Measurements from ENCODE around the gene AGAP2.

DNA sequence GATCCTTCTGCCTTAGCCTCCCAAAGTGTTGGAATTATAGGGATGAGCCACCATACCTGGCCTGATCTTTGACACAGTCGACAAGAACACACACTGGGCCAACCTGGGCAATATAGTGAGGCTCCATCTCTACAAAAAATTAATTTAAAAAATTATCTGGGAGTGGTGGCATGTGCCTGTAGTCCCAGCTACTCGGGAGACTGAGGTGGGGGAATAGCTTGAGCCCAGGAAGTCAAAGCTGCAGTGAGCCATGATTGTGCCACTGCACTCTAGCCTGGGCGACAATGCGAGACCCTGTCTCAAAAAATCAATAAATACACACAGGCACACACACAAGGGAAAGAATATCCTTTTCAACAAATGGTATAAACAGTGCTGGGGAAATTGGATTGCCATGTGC, 50.7 kb downstream of the AGAP2 start:
- TF ChIP-seq, protein P1, sequence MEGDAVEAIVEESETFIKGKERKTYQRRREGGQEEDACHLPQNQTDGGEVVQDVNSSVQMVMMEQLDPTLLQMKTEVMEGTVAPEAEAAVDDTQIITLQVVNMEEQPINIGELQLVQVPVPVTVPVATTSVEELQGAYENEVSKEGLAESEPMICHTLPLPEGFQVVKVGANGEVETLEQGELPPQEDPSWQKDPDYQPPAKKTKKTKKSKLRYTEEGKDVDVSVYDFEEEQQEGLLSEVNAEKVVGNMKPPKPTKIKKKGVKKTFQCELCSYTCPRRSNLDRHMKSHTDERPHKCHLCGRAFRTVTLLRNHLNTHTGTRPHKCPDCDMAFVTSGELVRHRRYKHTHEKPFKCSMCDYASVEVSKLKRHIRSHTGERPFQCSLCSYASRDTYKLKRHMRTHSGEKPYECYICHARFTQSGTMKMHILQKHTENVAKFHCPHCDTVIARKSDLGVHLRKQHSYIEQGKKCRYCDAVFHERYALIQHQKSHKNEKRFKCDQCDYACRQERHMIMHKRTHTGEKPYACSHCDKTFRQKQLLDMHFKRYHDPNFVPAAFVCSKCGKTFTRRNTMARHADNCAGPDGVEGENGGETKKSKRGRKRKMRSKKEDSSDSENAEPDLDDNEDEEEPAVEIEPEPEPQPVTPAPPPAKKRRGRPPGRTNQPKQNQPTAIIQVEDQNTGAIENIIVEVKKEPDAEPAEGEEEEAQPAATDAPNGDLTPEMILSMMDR (IDR thresholded peaks at IDR 0.05): no peak
- TF ChIP-seq POLR2A (IDR thresholded peaks at IDR 0.05): no peak
